ENCODE results near the gene VWC2L.
A peak's percentile ranks its signal among the peaks of the same experiment; 100 is the strongest.

- TF ChIP-seq MAFK (IDR thresholded peaks at IDR 0.05; ENCODE audit: low read depth, low read length) (peak; percentile 58), CTCF (conservative IDR thresholded peaks at IDR 0.05; ENCODE audit: low read depth, low read length) (no peak), FOS (IDR thresholded peaks at IDR 0.05; ENCODE audit: low read depth, low read length) (no peak; the same call in 1 of the 2 replicates), CEBPB (IDR thresholded peaks at IDR 0.05; ENCODE audit: low read depth, low read length) (no peak), BHLHE40 (IDR thresholded peaks at IDR 0.05; ENCODE audit: low read depth, low read length) (no peak), SMC3 (IDR thresholded peaks at IDR 0.05; ENCODE audit: low read depth, low read length) (no peak), POLR2A (IDR thresholded peaks at IDR 0.05; ENCODE audit: low read depth, low read length) (no peak), CHD1 (IDR thresholded peaks at IDR 0.05; ENCODE audit: low read depth, low read length) (no peak), ELK1 (IDR thresholded peaks at IDR 0.05; ENCODE audit: borderline replicate concordance, low read depth, low read length) (no peak), USF2 (IDR thresholded peaks at IDR 0.05; ENCODE audit: low read depth, low read length) (no peak), RFX5 (IDR thresholded peaks at IDR 0.05; ENCODE audit: low read depth, low read length) (no peak), RAD21 (IDR thresholded peaks at IDR 0.05; ENCODE audit: low read length) (no peak), NFE2L2 (IDR thresholded peaks at IDR 0.05; ENCODE audit: low read depth, low read length) (no peak)
These were observed 132.6 kb downstream of the VWC2L start for GRCh38 chr2:214543386-214543955.

Measured in IMR-90 (cell line).